Non-pigmented ciliary epithelial cell (primary cell): ENCODE data around the gene MAGEC3.

ENCODE experiments used
- DNase-seq: peaks from one replicate; pipeline ENCODE4 v3.0.0-alpha.2; 2010; ENCODE audit warnings: low read depth

Gene MAGEC3

GRCh38 chrX:141947350-141947749 is 109.2 kb downstream of the MAGEC3 start:
- no peak for DNase-seq
